NCI-H2107 treated with DMSO at 0.1 percent for 48 hours (cell line): Measurements from ENCODE around the gene KCNJ14.

Experiments used
- DNase-seq: peaks from one replicate; lab custom pipeline; 2025; ENCODE audit not compliant: unreplicated experiment; lab: John Stamatoyannopoulos, UW

Gene KCNJ14

GRCh38 chr19:48469934-48470680 is 14.7 kb downstream of the KCNJ14 start:
- DNase-seq = no peak

- no peak for DNase-seq
These were observed 15.5 kb downstream of the KCNJ14 start for GRCh38 chr19:48470856-48471255.

- DNase-seq = no peak
These were observed 16.5 kb downstream of the KCNJ14 start for GRCh38 chr19:48471836-48472235.

GRCh38 chr19:48473161-48473966 is 18.0 kb downstream of the KCNJ14 start:
- DNase-seq = no peak

- DNase-seq = no peak
These were observed 18.8 kb downstream of the KCNJ14 start for GRCh38 chr19:48474084-48474592.

- no peak for DNase-seq
These were observed 20.1 kb downstream of the KCNJ14 start for GRCh38 chr19:48475369-48476068.

- DNase-seq = no peak
These were observed 20.8 kb downstream of the KCNJ14 start for GRCh38 chr19:48476176-48476575.

GRCh38 chr19:48477067-48477685 is 21.8 kb downstream of the KCNJ14 start:
- no peak for DNase-seq

- DNase-seq = no peak
These were observed 22.4 kb downstream of the KCNJ14 start for GRCh38 chr19:48477698-48478338.

- DNase-seq = no peak
These were observed 23.2 kb downstream of the KCNJ14 start for GRCh38 chr19:48478339-48479256.

GRCh38 chr19:48479686-48480085 is 24.3 kb downstream of the KCNJ14 start:
- no peak for DNase-seq

GRCh38 chr19:48480183-48480557 is 24.8 kb downstream of the KCNJ14 start:
- no peak for DNase-seq

GRCh38 chr19:48480558-48481500 is 25.5 kb downstream of the KCNJ14 start:
- no peak for DNase-seq

GRCh38 chr19:48481846-48482639 is 26.7 kb downstream of the KCNJ14 start:
- peak; percentile 31 for DNase-seq

GRCh38 chr19:48483301-48483700 is 27.9 kb downstream of the KCNJ14 start:
- DNase-seq = no peak

GRCh38 chr19:48484247-48484893 is 29.0 kb downstream of the KCNJ14 start:
- no peak for DNase-seq

- no peak for DNase-seq
These were observed 29.7 kb downstream of the KCNJ14 start for GRCh38 chr19:48484931-48485612.
